Activated CD4-positive, alpha-beta T cell treated with anti-CD3 and anti-CD28 coated beads, Interleukin-2, amount 50 U/mL, for 16 hours (primary cell): ENCODE measurements around the gene FAM217B.

Experiments used
- DNase-seq: peaks from one replicate; pipeline ENCODE4 v3.0.0-alpha.2; 2020

The FAM217B gene

DNA sequence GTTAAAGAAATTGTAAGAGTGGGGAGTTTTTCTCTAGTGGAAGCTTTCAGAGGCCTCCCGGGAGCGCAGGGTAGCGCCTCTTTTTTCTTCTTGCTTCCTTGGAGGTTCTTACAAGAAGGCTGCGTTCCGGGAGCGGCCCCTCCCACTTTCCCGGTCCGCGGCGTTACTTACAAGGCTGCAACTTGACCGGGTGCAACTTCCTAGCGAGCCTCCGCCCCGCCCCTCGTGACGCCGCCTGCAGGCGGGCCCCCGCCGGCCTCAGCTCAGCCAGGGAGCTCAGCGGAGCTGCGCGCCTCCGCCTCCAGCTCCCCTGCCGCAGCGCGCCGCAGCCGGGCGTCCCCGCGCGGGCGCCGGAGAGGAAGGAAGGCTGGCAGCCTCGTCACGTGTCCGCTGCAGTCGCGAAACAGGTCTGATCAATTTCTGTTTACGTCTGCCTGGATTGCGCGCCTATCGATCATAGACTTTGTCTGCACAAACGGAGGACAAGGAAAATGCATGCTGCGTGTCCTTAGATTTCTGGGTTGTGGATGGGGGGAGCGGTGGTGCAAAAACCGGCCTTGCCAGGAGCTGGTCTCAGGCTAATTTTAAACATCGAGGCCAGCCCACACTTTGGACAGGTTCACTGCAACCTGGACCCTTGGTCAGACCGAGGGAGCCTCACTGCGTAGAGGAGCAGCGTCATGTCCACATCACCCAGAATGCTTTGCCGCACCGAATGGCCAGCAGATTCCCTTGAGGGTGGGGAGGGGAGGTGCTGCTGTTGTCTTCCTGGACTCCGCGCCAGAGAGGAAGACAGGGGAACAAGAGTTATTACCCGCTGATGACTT is at the start of gene FAM217B, which contains the start of gene PPP1R3D:
Gene FAM217B, plus strand, starts transcription at position 261 of the 827 bp plus-strand sequence. CDS start 3,555 bp downstream, outside the sequence.
Gene PPP1R3D, minus strand, starts transcription at position 177 of the 827 bp plus-strand sequence. CDS start 374 bp downstream, outside the sequence.
- peak; percentile 95 for DNase-seq

GRCh38 chr20:59891581-59891980 is 48.6 kb upstream of the FAM217B start:
- no peak for DNase-seq

DNA sequence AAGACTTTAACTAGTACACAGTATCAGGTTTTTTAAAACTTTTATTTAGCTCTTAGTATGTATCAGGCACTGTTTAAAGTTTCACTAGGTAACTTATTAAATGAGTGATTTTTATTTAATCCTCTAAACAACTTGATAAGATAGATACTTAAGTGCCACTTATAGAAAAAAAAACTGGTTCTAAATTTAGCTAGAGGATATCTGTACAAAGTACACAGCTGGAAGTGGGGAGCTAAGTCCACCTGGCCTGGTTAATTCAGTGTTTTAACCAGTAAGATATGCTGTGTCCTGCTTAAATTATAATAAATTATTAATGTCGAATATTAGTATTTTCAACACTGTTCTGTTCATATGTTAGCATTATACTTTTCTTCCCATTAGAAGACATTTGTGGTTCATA is 44.3 kb upstream of the FAM217B start:
- no peak for DNase-seq

- no peak for DNase-seq
Measured at GRCh38 chr20:59902470-59902869, 37.7 kb upstream of the FAM217B start.

- no peak for DNase-seq
Measured at GRCh38 chr20:59903621-59904020, 36.6 kb upstream of the FAM217B start.

DNA sequence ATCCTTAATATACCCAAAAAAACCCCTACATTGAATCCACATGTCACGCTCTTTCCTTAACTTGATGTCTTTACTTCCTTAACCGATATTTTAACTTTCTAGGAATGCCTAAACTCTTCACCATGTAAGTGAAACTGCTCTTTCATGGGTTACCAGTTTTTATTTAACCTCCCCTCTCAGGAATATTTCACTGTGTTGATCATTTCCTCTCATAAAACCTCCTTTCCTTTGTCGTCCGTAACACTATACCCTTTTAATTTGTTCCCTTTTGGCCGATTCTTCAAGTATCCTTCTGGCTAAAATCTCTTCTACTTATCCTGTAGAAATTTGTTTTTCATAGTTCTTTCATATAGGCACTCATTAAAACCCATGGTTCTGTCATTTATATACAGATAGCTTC is 31.3 kb upstream of the FAM217B start:
- no peak for DNase-seq

DNA sequence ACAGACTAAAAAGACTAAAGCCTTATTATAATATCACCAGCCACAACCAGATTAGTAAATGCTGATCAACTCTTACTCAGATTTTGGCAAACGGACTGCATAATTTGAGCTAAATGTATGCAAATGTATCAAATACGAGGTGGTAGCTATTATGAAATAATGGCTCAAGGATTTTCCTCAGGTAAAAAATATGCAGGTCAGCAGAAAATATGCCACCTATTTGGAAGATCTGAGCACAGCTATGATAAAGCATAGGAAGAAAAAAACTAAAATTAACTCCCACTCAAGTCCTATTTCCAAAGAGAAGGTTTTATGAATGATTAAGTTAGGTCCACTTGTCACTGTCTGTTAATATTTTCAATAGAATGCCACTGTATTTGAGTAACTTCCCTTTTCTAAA is 29.1 kb upstream of the FAM217B start:
- no peak for DNase-seq

DNA sequence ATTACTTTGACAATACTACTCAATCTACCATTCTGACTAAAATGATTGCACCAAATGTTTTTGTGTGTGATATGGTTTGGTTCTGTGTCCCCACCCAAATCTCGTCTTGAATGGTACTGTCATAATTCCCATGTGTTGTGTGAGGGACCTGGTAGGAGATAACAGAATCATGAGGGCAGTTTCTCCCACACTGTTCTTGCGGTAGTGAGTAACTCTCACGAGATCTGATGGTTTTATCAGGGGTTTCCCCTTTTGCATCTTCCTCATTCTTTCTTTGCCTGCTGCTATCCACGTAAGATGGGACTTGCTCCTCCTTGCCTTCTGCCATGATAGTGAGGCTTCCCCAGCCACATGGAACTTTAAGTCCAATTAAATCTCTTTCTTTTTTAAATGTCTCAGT is 27.6 kb upstream of the FAM217B start:
- no peak for DNase-seq

GRCh38 chr20:59920944-59921343 is 19.2 kb upstream of the FAM217B start:
- no peak for DNase-seq

GRCh38 chr20:59923514-59923913 is 16.7 kb upstream of the FAM217B start:
- no peak for DNase-seq

DNA sequence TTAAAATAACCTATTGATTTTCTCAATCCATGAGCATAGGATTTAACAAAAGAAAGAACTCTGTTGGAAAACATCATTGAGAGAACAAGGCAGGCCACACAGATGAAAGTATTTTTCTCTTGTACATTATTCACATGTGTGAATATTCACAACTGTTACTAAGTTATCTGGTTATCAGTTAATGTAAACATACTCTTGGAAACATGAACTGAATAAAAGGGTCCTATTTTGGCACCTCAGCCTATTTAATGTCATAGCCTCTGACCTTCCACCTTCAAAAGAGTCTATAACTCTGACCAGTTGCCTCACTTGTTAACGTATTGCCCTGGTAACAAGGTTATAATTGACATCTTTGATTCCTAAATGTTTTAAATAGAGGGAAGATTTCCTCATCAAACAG is 14.8 kb upstream of the FAM217B start:
- DNase-seq, result no peak

DNA sequence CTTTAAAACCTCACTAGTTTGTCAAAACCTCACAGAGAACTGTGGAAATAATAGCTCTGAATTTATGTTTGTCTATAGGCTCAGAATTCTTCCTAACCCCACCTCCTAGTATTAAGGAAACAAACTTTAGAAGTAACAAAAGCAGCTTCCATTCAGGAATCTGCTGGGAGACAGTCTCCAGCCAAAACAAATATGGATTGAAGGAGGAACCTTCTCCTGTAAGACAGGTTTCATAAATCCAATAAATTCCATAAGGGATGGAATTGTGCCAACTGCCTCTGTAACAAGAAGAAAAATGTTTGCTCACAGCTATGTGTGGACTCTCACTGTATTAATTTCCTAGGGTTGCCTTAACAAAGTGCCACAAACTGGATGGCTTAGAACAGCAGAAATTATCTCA is 14.3 kb upstream of the FAM217B start:
- DNase-seq, result no peak

- no peak for DNase-seq
Measured at GRCh38 chr20:59931511-59932312, 8.5 kb upstream of the FAM217B start.

DNA sequence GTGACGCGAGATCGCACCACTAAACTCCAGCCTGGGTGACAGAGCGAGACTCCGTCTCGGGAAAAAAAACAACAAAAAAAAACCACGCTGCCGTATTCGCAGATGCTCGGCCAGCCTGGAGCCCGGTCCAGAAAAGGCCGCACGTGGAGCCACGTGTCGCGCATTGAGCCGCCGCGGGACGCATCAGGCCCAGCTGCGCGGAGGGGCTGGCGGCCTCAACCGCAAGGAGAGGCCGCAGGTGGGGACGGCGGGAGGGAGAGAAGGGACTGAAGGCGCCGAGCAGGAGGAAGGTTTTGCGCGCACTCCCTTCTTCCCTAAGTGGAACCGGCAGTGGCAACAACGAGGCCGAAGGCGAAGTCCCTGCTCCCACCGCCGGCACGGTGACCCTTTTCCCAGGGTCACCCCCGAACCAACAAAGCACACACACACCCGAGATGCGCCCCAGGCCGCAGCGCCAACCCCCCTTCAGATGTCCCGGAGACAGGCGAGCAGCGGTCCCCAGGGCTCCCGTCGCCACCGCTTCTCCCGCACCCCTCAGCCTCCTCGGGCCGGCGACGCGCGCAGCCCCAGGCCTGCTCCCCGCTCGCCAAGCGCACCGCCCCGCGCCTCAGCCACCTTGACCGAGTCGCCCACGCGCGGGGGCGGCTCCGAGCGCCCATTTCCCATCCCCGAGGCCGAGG is 7.4 kb upstream of the FAM217B start:
- no peak for DNase-seq

- peak; percentile 42 for DNase-seq
Measured at GRCh38 chr20:59933296-59933848, 6.8 kb upstream of the FAM217B start, which contains the start of gene SYCP2. Gene SYCP2, minus strand, starts transcription at chr20:59933637. Its CDS starts 11,224 bp downstream, at chr20:59922413.

DNA sequence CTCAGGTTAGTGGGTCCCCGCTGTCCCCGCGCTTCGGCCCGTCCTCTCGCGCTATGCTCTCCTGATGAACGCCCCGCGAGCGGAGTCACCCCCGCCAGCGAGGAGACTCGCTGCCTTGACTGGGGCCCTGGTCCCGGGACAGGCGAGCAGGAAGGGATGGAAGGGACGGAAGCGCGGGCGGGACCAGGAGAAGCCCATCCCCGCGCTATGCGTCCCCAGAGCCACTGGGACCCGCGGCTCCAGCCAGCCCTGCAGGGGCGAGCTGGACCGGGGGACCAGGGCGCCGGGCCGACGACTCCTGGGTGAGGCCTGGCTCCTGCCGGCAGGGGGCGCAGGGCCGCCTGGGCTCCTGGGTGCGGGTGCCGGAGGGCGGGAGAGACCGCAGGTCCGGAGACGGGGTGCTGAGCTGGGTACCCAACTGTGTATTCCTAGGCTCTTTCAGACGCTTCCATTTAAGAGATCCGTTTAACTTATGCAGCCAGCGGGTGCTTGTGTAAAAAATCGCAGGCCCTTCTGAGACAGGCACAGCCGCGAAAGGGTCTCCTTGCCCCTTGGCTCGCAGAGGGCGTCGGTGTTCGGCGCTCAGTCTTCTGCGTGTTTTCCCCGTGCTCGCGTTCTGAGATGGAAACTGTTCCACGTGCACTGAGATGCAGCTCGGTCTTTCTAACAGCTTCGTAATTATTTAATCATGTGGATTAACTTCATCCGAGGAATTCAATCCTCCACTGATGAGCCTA is 6.2 kb upstream of the FAM217B start:
- DNase-seq, result peak; percentile 79

- no peak for DNase-seq
Measured at GRCh38 chr20:59935457-59936185, 4.6 kb upstream of the FAM217B start.

GRCh38 chr20:59936409-59936808 is 3.8 kb upstream of the FAM217B start:
- no peak for DNase-seq

DNA sequence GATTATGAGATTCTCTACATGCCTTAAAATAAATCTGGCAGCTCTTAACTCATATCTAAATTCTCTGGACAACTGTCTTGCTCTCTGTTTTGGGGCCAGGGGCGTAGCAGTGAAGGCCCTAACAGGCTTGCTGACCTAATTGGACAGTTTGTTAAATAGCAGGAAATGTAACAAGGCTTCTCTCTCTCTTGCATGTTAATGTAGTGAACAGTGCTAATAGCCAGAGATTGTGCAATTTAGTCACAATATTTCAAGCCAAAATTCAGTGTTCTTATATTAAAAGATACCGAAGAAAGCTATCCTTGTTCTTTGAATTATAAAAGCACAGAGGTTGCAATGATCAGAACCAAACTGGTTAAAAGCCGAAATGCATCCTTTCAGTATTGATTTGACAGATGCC is 3.0 kb upstream of the FAM217B start:
- DNase-seq, result no peak

GRCh38 chr20:59938221-59938620 is 2.0 kb upstream of the FAM217B start:
- DNase-seq, result no peak

- no peak for DNase-seq
Measured at GRCh38 chr20:59938696-59939051, 1.5 kb upstream of the FAM217B start.
